Activated CD4-positive, alpha-beta memory T cell treated with anti-CD3 and anti-CD28 coated beads for 36 hours (primary cell): ENCODE measurements around the gene ZNF652. TPM values are rescaled to one million over a fixed set of nuclear protein-coding genes. Genes with fewer than 3 reads are reported as not detected.

ENCODE experiments used
- CTCF ChIA-PET: fragments of 350-600 bp; sonication (Branson Sonifier 250); formaldehyde crosslinking; loops from one replicate; lab custom pipeline; 2021; ENCODE audit warnings: antibody characterized with exemption, inconsistent platforms; lab: Charles Lee
- POLR2A ChIA-PET: fragments of 350-600 bp; sonication (Branson Sonifier 250); formaldehyde crosslinking; loops from one replicate; lab custom pipeline; 2021; ENCODE audit warnings: antibody characterized with exemption; lab: Charles Lee
- DNase-seq: peaks from one replicate; pipeline ENCODE4 v3.0.0-alpha.2; 2020
- H3K27ac Mint-ChIP-seq: one replicate; pipeline ENCODE4 v1.8.0; 2021; ENCODE audit warnings: mixed read lengths
- H3K27me3 Mint-ChIP-seq: one replicate; pipeline ENCODE4 v1.8.0; 2021; ENCODE audit warnings: mixed read lengths
- H3K36me3 Mint-ChIP-seq: one replicate; pipeline ENCODE4 v1.8.0; 2021; ENCODE audit warnings: mixed read lengths
- H3K4me1 Mint-ChIP-seq: one replicate; pipeline ENCODE4 v1.8.0; 2021; ENCODE audit warnings: low read depth, mixed read lengths
- H3K4me3 Mint-ChIP-seq: one replicate; pipeline ENCODE4 v1.8.0; 2021; ENCODE audit warnings: mild to moderate bottlenecking, mixed read lengths
- H3K9me3 Mint-ChIP-seq: one replicate; pipeline ENCODE4 v1.8.0; 2021; ENCODE audit warnings: mixed read lengths
- intact Hi-C: fragments of 100-400 bp; cut with micrococcal nuclease; formaldehyde crosslinking; loops from one replicate; pipeline ENCODE4 v1.15.1; 2023
- microRNA-seq: library from miRNA; unstranded; fragments of <30 nt; microRNA quantifications from one replicate; pipeline ENCODE4 v1.2.0, GENCODE V29; 2022; ENCODE audit warnings: borderline number of aligned reads, borderline microRNAs expressed, borderline replicate concordance
- total RNA-seq, 2 experiments: library from RNA; stranded (reverse); gene quantifications; one replicate each; pipeline ENCODE4 v1.2.3, GENCODE V29; 2021

Gene ZNF652
- total RNA-seq, 2 experiments from 2014 or later = 5.7 to 7.2 TPM

DNA sequence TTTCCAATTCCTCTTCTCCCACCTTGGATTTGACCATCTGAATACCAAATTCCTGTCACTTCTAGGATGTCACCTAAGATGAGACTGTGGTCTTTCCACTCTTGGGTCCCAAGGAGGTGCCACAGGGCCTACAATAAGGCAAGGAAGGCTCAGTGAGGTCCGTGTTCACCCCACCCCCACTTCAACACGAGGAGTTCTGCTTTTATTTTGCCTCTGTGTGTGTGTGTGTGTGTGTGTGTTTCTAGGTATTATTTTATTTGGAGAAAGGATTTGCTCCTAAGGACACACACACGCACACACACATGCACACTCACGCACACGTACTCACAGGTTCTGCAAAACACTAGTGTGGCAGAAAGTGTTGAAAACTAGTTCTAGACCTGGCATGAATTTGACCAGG, 106.9 kb downstream of the ZNF652 start:
- Mint-ChIP-seq H3K36me3 (no peaks in the 10 kb centered on the region), H3K9me3 (no peaks in the 10 kb centered on the region), H3K4me1 (no peaks in the 10 kb centered on the region), H3K4me3 (no peak overlapping the region), H3K27me3 (no peaks in the 10 kb centered on the region), H3K27ac (no peak overlapping the region)
- DNase-seq = no peak
- ChIA-PET POLR2A (no interaction called here), CTCF (no interaction called here)
- intact Hi-C loops = no loop called here

DNA sequence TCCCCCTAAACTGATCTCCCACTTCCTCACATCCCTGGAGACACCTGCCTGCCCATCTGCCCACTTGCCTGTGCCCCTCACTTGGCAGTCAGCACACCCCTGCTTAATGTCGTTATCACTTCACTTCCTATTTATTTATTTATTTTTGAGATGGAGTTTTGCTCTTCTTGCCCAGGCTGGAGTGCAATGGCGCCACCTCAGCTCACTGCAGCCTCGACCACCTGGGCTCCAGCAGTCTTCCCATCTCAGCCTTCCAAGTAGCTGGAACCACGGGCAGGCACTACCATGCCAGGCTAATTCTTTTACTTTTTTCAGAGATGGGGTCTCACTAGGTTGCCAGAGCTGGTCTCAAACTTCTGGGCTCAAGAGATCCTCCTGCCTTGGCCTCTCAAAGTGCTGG, 108.0 kb downstream of the ZNF652 start:
- no peaks in the 10 kb centered on the region for H3K9me3 Mint-ChIP-seq
- H3K4me3 Mint-ChIP-seq = no peak overlapping the region
- POLR2A ChIA-PET = interaction anchor here (0.6 to 0.8 kb wide), 2 partner anchors 28 to 222 kb away, joined by 3 read pairs; no protein-coding TSS in a partner anchor
- H3K36me3 Mint-ChIP-seq = no peaks in the 10 kb centered on the region
- DNase-seq = no peak
- CTCF ChIA-PET = no interaction called here
- intact Hi-C loops = no loop called here
- no peaks in the 10 kb centered on the region for H3K4me1 Mint-ChIP-seq
- no peaks in the 10 kb centered on the region for H3K27me3 Mint-ChIP-seq
- H3K27ac Mint-ChIP-seq = no peak overlapping the region

DNA sequence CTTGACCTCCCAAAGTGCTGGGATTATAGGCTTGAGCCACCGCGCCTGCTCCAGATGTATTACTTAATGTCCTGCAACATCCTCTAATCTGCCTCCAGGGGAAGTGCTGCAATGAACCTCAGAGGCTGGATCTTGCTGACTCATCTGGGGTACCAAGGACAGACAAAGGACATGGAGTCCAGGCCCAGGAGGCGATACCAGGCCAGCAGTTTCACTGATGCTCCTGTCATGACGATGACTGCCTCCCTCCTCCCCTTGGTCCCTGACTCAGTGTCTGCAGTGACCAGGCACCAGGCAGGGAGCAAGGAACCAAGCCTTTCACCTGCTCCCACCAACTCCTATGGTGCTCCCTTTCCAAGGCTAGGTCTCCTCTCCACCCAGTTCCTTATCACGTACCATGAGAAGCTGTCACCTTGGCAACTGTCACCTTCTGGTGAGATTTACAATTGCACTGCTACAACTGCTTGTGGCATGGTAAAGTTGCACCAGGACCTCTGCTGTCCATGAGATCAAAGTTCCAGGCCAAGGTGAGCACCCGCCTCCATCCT, 109.8 kb downstream of the ZNF652 start:
- H3K36me3 Mint-ChIP-seq = no peaks in the 10 kb centered on the region
- no peak for DNase-seq
- no peaks in the 10 kb centered on the region for H3K27me3 Mint-ChIP-seq
- no peak overlapping the region for H3K4me3 Mint-ChIP-seq
- H3K4me1 Mint-ChIP-seq = no peaks in the 10 kb centered on the region
- ChIA-PET POLR2A (no interaction called here), CTCF (no interaction called here)
- no peak overlapping the region for H3K27ac Mint-ChIP-seq
- no peaks in the 10 kb centered on the region for H3K9me3 Mint-ChIP-seq
- intact Hi-C loops = no loop called here

DNA sequence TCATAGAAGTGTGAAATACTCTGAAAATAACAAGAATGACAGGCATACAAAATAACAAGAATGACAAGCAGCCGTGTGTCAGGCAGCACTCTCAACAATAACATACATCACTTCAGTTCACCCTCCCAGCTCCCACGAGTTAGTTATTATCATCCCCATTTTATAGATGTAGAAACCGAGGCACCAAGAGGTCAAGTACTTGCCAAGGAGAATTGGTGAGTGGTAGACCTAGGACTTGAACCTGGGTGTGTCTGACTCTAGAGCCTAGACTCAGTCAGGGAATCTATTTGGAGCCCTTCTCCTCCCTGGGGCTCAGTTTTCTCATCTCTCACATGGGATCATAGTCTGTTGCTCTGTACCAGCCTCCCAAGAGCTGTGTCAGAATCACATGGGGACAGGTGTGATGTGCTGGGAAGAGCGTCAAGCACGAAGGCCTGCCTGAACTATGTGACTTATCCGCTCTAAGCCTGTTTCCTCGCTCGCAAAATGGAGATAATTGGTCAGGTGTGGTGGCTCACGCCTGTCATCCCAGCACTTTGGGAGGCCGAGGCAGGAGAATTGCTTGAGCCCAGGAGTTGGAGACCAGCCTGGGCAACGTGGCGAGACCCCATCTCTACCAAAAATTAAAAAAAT, 112.0 kb downstream of the ZNF652 start:
- intact Hi-C loops = no loop called here
- Mint-ChIP-seq H3K4me3 (no peak overlapping the region), H3K27ac (no peak overlapping the region), H3K9me3 (no peaks in the 10 kb centered on the region), H3K4me1 (no peaks in the 10 kb centered on the region), H3K27me3 (no peaks in the 10 kb centered on the region), H3K36me3 (no peaks in the 10 kb centered on the region)
- ChIA-PET CTCF (no interaction called here), POLR2A (no interaction called here)
- no peak for DNase-seq

DNA sequence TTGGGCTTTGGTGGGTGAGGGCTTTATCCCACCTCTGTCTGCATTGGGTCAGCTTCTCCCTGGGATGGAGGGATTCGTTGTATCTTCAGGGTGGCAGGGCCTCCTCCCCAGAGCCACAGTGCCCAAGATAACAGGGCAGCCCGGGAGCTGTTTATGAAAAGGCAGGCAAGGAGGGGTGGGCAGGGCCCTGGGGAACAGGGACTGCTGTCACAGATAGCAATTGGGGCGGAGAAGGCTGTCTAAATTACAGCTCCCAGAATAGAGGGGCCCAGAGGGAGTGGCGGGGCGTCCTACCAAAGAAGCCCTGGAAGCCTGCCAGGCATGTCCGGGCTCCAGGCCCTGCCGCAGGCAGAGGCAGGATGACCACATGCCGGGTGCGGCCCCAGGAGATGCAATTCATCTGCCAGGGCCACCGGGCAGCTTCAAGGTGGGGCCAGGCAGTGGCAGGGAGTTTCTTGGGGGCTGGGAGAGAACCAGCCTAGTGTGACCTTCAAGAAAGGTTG, 112.7 kb downstream of the ZNF652 start:
- ChIA-PET CTCF (interaction anchor here (0.6 kb wide), 1 partner anchor 306 kb away, joined by 3 read pairs; no protein-coding TSS in a partner anchor), POLR2A (no interaction called here)
- intact Hi-C loops = no loop called here

DNA sequence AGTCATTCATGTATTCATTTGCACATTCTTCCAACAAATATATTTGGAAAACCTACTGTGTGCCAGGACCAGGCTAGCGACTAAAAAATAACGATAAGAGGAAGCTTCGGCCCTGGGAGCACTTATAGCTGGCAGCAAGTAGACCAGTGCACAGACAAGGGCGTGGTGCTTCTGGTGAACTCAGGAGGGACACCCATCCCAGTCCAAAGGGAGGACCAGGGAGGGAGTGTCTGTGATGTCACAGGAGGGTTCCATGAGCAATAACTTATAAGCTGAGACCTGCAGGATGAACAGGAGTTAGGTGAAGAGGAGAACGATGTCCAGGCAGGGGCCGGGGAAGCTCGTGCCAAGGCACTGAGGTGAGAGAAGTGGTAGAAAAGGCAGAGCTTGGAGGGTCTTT, 114.1 kb downstream of the ZNF652 start:
- Mint-ChIP-seq H3K27ac (no peak overlapping the region), H3K27me3 (no peaks in the 10 kb centered on the region), H3K9me3 (no peaks in the 10 kb centered on the region), H3K4me1 (no peaks in the 10 kb centered on the region), H3K4me3 (no peak overlapping the region), H3K36me3 (no peaks in the 10 kb centered on the region)
- intact Hi-C loops = no loop called here
- POLR2A ChIA-PET = no interaction called here
- DNase-seq = no peak
- CTCF ChIA-PET = no interaction called here

More for the DNA sequence above, 112.7 kb downstream of the ZNF652 start:
- Mint-ChIP-seq H3K4me1 (no peaks in the 10 kb centered on the region), H3K27me3 (no peaks in the 10 kb centered on the region), H3K27ac (no peak overlapping the region), H3K36me3 (no peaks in the 10 kb centered on the region), H3K9me3 (no peaks in the 10 kb centered on the region), H3K4me3 (no peak overlapping the region)
- no peak for DNase-seq

DNA sequence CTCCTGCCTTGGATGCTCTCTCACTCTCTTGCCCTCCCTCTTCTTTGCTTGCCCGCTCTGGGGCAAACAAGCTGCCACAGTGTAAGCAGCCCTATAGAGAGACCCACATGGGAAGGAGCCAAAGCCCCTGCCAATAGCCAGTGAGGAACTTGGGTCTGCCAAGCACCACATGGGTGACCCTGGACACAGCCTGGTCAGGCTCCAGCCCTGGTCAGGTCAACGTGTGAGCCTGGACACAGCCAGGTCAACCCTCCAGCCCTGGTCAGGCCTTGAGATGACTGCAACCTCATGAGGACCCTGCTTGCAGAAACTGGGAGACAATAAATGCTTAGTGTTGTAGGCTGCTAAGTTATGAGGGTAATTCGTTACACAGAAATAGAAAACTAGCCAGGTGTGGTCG, 117.2 kb downstream of the ZNF652 start:
- Mint-ChIP-seq H3K27ac (no peak overlapping the region), H3K4me1 (no peaks in the 10 kb centered on the region), H3K36me3 (no peaks in the 10 kb centered on the region), H3K9me3 (no peaks in the 10 kb centered on the region), H3K27me3 (no peaks in the 10 kb centered on the region), H3K4me3 (no peak overlapping the region)
- no peak for DNase-seq
- POLR2A ChIA-PET = no interaction called here
- intact Hi-C loops = no loop called here
- CTCF ChIA-PET = no interaction called here

Small RNAs within 50 kb of the gene (microRNA-seq; reads per million reads assigned to microRNA genes)
- gene MIR6129 = not detected

Other genes starting within 250 kb of the ZNF652 start
- not detected for gene B4GALNT2, start 229.5 kb downstream of the ZNF652 start, total RNA-seq
- gene GNGT2, start 151.7 kb downstream of the ZNF652 start, total RNA-seq = 10 to 100 TPM; 23.2 to 29.0 TPM
- 10 to 100 TPM; 19.7 to 19.8 TPM for gene ABI3, start 151.5 kb downstream of the ZNF652 start, total RNA-seq
- not detected for gene PHOSPHO1, start 131.5 kb downstream of the ZNF652 start, total RNA-seq
- 100 to 1,000 TPM; 280 to 295 TPM for gene PHB1, start 52.6 kb upstream of the ZNF652 start, total RNA-seq
- under 1 TPM; 0.17 to 0.21 TPM for gene NGFR, start 133.0 kb upstream of the ZNF652 start, total RNA-seq
- under 1 TPM in 1 of 2 experiments, not detected in 1; 0.10 TPM for gene NXPH3, start 213.6 kb upstream of the ZNF652 start, total RNA-seq